ENCODE data around the gene PDE3A.

The PDE3A gene

DNA sequence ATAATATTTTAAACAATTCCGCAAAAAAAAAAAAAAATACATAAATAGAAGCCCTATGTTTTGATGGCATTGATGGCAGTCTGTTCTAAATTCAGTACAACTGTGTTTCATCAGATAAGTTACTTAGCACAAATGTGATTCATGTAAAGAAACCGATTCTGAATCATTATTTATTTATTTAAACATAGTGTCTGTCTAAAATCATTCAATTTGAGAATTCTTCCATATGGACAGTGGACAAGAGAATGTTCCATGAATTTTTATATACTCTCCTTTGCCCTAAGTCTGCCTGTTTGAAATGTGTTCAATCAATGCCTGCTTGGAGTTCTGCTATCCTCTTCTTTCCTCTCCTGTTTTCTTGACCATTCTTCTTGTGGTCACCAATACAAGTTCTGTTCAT, 126.5 kb downstream of the PDE3A start:
- DNase-seq: no peak
- Mint-ChIP-seq H3K4me3 (no peak overlapping the region), H3K4me1 (peaks cover 5% of the 10 kb centered on the region), H3K27ac (no peak overlapping the region), H3K36me3 (ENCODE audit: low read depth) (no peaks in the 10 kb centered on the region), H3K27me3 (no peaks in the 10 kb centered on the region), H3K9me3 (no peaks in the 10 kb centered on the region)
- no peak for ATAC-seq

DNA sequence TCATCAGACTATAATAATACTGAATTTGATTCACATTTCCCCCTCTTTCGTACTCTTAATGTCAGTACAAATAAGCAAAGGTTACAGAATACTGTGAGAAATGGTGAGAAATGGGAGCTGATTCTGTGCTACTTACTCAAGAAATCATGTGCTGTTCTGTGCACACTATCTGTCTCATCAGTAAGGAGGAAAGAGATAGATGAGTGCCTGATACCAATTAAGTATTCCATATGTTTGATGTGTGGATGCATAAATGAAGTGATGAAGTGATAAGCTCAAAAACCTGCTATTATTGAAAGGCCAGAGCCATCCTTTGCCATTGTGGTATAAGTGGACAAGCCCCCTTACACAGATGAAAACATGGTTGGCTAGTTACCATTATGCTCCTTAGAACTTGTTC, 127.7 kb downstream of the PDE3A start:
- Mint-ChIP-seq H3K27ac (no peak overlapping the region), H3K27me3 (no peaks in the 10 kb centered on the region), H3K4me1 (peaks cover 5% of the 10 kb centered on the region), H3K4me3 (no peak overlapping the region), H3K36me3 (ENCODE audit: low read depth) (no peaks in the 10 kb centered on the region), H3K9me3 (no peaks in the 10 kb centered on the region)
- ATAC-seq (no peak), DNase-seq (no peak)

DNA sequence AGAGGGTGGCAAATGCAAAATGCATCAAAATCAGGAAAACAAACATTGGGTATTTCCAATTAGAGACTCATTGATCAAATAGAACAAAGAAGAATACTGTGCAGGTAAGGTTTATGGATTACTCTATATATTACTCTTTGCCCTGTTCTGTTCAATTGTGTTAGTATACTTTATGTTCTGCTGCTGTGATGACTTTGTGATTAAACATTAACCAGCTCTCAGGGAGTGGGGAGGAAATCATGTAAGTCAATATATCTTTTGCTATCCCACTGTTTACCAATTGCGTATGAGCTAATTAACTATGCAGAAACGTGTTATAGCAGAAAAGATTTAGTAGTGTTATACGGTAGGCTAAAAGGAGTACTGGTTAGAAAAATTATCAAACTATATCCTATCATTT, 129.4 kb downstream of the PDE3A start:
- no peak for DNase-seq
- no peaks in the 10 kb centered on the region for H3K4me1 Mint-ChIP-seq
- H3K27me3 Mint-ChIP-seq: no peaks in the 10 kb centered on the region
- no peaks in the 10 kb centered on the region for H3K9me3 Mint-ChIP-seq
- H3K4me3 Mint-ChIP-seq: no peak overlapping the region
- no peak for ATAC-seq
- H3K27ac Mint-ChIP-seq: no peak overlapping the region
- H3K36me3 Mint-ChIP-seq (ENCODE audit: low read depth): no peaks in the 10 kb centered on the region

DNA sequence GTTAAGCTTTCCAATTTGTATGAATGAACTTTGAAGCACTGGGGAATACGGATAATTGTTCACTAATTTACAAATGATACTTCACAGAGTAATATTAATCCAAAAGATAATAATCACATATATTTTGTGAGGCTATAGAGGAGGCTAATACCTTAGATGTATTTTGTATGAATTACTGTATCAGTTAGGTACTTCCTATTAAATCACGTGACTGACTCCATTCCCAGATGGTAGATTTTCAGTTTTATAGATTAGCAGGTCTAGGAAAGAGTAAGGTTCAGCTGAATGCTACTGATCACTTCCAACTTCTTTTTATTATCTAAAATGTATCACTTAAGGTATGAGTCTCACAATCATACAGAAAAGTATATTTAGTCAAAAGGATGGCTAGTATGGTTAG, 133.6 kb downstream of the PDE3A start:
- no peak overlapping the region for H3K4me3 Mint-ChIP-seq
- H3K27ac Mint-ChIP-seq: no peak overlapping the region
- no peaks in the 10 kb centered on the region for H3K4me1 Mint-ChIP-seq
- no peaks in the 10 kb centered on the region for H3K27me3 Mint-ChIP-seq
- no peak for DNase-seq
- no peak for ATAC-seq
- no peaks in the 10 kb centered on the region for H3K36me3 Mint-ChIP-seq (ENCODE audit: low read depth)
- H3K9me3 Mint-ChIP-seq: no peaks in the 10 kb centered on the region

DNA sequence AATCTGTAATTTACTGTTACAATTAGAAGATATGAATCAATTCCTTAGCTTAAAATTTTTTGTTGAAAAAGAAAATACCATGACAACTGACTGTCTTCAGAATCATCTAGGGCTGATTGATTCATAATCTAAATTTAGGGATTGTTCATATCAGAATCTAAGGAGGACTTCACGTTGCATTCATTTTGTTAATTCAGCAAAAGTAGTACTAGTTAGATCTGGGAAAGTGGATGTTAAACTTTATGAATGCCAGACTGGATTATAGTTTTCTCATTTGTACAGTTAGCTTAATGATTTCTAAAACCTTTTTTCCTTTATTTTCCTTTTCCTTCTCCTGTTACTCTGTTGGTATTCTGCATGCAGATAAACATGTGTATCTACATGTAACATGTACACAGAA, 135.5 kb downstream of the PDE3A start:
- H3K4me1 Mint-ChIP-seq: peaks cover 1% of the 10 kb centered on the region
- no peaks in the 10 kb centered on the region for H3K36me3 Mint-ChIP-seq (ENCODE audit: low read depth)
- ATAC-seq (no peak), DNase-seq (no peak)
- no peaks in the 10 kb centered on the region for H3K9me3 Mint-ChIP-seq
- no peak overlapping the region for H3K4me3 Mint-ChIP-seq
- no peaks in the 10 kb centered on the region for H3K27me3 Mint-ChIP-seq
- no peak overlapping the region for H3K27ac Mint-ChIP-seq

DNA sequence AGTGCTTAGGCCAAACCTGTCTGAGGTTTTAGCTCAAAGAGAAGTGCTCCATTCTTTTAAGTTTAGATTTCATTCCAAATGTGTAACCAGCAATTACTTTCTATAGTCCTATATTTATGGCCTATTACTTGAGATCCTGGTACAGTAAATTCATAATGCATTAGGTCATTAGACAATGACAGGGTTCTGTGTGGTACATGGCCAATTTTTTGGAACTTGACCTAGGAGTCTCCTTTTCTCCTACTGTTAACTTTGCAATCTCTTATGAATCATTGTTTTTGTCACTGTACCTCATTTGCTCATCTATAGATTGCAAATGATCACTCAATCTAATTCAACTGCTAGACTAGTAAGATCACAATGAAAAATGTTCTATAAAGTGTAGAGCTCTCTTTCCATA, 136.7 kb downstream of the PDE3A start:
- Mint-ChIP-seq H3K36me3 (ENCODE audit: low read depth) (no peaks in the 10 kb centered on the region), H3K27ac (no peak overlapping the region), H3K4me3 (no peak overlapping the region), H3K27me3 (no peaks in the 10 kb centered on the region), H3K9me3 (no peaks in the 10 kb centered on the region), H3K4me1 (peaks cover 1% of the 10 kb centered on the region)
- ATAC-seq (no peak), DNase-seq (no peak)

DNA sequence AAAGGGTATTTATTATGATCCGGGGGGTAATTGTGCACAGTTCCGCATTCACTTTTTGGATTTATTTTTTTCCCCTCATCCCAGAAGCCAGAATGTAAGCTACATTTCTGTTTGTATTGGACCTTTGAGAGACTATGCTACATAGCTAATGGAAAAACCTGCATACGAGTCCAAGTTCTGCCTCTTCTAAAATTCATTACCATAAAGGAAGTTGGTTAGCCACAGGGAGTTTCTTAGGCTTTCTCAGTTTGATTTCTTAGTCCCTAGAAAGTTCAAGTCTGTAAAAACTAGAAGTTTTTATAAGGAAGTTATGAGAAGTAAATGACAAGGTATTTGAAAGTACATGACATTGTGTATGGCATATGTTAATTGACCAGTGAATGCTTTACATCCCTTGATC, 138.7 kb downstream of the PDE3A start:
- H3K4me3 Mint-ChIP-seq: no peak overlapping the region
- H3K4me1 Mint-ChIP-seq: peaks cover 1% of the 10 kb centered on the region
- no peak for ATAC-seq
- H3K27ac Mint-ChIP-seq: no peak overlapping the region
- no peaks in the 10 kb centered on the region for H3K27me3 Mint-ChIP-seq
- no peaks in the 10 kb centered on the region for H3K9me3 Mint-ChIP-seq
- no peaks in the 10 kb centered on the region for H3K36me3 Mint-ChIP-seq (ENCODE audit: low read depth)
- no peak for DNase-seq

DNA sequence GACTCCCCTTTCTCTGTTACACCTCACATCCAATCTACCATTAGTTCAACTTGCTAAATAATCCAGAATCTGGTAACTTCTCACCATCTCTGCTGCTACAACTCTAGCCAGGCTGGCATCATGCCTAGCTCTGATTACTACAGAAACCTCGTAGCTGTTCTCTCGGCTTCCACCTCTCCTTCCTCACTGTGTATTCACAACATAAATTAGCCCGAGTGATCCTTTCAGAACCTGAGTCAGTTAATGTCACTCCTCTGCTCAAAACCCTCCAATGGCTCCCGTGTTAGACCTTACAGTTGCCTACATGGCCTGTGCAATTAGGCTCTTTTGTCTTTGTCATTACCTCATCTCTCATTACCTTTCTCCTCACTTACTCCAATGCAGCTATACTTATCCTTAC, 139.4 kb downstream of the PDE3A start:
- H3K4me1 Mint-ChIP-seq: peaks cover 1% of the 10 kb centered on the region
- H3K36me3 Mint-ChIP-seq (ENCODE audit: low read depth): no peaks in the 10 kb centered on the region
- H3K27ac Mint-ChIP-seq: no peak overlapping the region
- ATAC-seq (no peak), DNase-seq (no peak)
- H3K4me3 Mint-ChIP-seq: no peak overlapping the region
- no peaks in the 10 kb centered on the region for H3K27me3 Mint-ChIP-seq
- no peaks in the 10 kb centered on the region for H3K9me3 Mint-ChIP-seq

DNA sequence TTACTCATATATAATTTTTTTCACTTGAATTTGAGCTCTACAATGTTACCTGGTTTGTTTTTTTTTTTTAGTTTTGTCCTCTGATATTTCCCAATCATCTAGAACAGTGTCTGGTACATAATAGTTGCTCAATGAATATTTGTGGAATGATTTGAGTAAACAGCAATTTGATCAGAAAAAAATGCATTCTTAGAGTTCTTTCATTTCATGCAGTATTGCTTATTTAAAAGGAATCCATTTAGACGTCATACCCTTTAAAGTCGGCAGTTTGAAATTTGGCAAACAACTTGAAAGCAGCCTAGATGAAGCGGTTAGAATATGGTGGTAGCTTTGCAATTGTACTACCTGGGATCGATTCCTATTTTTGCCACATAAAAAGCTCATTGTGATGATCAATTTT, 140.0 kb downstream of the PDE3A start:
- H3K4me3 Mint-ChIP-seq: no peak overlapping the region
- no peak overlapping the region for H3K27ac Mint-ChIP-seq
- no peaks in the 10 kb centered on the region for H3K9me3 Mint-ChIP-seq
- H3K36me3 Mint-ChIP-seq (ENCODE audit: low read depth): no peaks in the 10 kb centered on the region
- DNase-seq (no peak), ATAC-seq (no peak)
- H3K27me3 Mint-ChIP-seq: no peaks in the 10 kb centered on the region
- H3K4me1 Mint-ChIP-seq: peaks cover 1% of the 10 kb centered on the region

DNA sequence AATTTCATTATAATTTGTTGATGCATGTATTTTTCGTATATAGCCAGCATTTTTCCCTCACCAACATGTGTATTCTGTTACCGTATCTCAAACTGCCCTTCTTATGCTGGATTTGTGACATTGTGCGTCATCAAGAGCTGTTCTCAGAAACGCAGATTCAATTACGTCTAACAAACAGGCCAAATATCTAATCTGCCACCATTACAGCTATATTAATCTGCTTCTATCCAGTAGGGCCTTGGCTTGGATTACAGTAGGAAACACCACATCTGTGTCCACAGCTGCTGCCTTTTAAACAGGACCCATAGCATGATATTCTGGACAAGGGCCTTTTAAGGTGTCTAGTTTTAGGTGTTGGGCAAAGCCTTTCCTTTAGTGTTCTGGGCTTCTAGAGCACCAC, 140.6 kb downstream of the PDE3A start:
- Mint-ChIP-seq H3K4me3 (no peak overlapping the region), H3K4me1 (peaks cover 1% of the 10 kb centered on the region), H3K27me3 (no peaks in the 10 kb centered on the region), H3K9me3 (no peaks in the 10 kb centered on the region), H3K27ac (no peak overlapping the region), H3K36me3 (ENCODE audit: low read depth) (no peaks in the 10 kb centered on the region)
- DNase-seq (no peak), ATAC-seq (no peak)

DNA sequence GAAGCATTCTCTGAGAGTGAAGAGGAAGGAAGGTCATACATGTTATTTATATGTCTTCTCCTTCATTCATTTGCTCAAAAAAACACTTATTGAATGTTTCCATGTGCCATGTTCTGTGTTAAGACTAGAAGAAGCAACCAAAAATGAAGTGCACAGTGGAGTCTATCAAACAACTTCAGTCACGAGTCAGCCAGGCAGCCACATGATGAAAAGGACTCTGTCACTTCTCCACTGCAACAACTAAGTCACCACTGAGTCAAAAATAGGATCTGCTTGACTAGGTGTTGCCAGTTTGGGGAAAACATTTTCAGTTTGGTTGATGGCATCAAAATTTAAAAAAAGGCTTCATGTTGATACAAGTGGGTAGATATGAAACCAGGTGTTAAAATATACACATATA, 142.5 kb downstream of the PDE3A start:
- ATAC-seq: no peak
- Mint-ChIP-seq H3K4me1 (peaks cover 1% of the 10 kb centered on the region), H3K4me3 (no peak overlapping the region), H3K9me3 (no peaks in the 10 kb centered on the region), H3K27ac (no peak overlapping the region), H3K27me3 (no peaks in the 10 kb centered on the region), H3K36me3 (ENCODE audit: low read depth) (no peaks in the 10 kb centered on the region)
- no peak for DNase-seq

DNA sequence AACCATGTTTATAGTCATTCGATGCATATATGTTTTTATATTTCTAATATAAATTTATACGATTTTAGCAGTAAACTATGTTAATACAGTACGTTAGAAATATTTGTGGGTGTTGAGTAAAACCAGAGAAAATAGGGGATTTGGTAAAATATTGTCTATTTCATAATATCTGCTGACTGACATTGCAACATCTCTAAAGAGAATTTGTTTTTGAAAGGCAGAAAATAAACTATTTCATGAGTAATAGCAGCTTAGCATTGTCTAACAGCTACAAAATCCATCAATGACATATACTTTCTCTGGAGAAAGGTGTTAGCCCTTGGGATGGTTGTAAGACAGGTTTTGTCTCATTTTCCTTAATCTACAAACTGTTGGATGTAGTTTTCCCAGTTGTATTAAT, 144.9 kb downstream of the PDE3A start:
- Mint-ChIP-seq H3K36me3 (ENCODE audit: low read depth) (no peaks in the 10 kb centered on the region), H3K9me3 (no peaks in the 10 kb centered on the region), H3K4me3 (no peak overlapping the region), H3K4me1 (no peaks in the 10 kb centered on the region), H3K27me3 (no peaks in the 10 kb centered on the region), H3K27ac (no peak overlapping the region)
- ATAC-seq (no peak), DNase-seq (no peak)

DNA sequence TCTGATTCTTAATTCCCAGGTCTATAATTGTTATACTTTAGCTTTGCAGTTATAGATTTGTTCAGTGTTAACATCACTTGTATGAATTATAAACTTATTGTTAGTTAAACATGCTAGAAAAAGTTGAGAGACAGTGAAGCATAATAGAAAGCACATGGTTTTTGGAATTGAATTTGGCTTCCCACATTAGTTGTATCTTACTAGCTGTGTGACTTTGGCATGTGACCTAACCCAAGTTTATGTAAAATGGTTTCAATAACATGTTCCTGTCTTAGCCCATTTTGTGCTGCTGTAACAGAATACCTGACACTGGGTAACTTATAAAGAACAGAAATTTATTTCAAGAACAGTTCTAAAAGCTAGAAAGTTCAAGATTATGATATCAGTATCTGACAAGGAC, 146.3 kb downstream of the PDE3A start:
- no peak for DNase-seq
- no peak overlapping the region for H3K27ac Mint-ChIP-seq

DNA sequence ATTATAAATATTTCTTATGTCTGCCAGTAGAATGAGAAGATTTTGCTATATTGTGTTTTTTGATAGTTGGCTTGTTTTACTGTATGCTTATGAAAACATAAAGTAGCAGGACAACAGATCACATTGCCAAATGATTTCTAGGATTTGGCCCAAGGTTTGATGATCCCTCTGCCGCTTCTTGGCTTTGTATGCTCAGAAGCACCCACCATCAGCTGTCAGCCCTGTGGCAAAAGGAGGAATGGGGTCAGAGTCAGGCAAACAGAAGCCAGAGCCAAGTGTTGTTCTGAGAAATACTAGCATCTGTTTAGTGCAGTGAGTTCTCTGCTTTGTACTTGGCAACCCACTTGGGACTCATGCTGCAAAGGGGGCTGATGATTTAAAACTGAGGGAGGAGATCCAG, 152.2 kb downstream of the PDE3A start:
- DNase-seq: no peak
- no peak for ATAC-seq
- Mint-ChIP-seq H3K4me1 (no peaks in the 10 kb centered on the region), H3K9me3 (no peaks in the 10 kb centered on the region), H3K36me3 (ENCODE audit: low read depth) (no peaks in the 10 kb centered on the region), H3K4me3 (no peak overlapping the region), H3K27ac (no peak overlapping the region), H3K27me3 (no peaks in the 10 kb centered on the region)

More for the DNA sequence above, 146.3 kb downstream of the PDE3A start:
- Mint-ChIP-seq H3K36me3 (ENCODE audit: low read depth) (no peaks in the 10 kb centered on the region), H3K4me1 (no peaks in the 10 kb centered on the region), H3K4me3 (no peak overlapping the region), H3K9me3 (no peaks in the 10 kb centered on the region), H3K27me3 (no peaks in the 10 kb centered on the region)
- no peak for ATAC-seq

DNA sequence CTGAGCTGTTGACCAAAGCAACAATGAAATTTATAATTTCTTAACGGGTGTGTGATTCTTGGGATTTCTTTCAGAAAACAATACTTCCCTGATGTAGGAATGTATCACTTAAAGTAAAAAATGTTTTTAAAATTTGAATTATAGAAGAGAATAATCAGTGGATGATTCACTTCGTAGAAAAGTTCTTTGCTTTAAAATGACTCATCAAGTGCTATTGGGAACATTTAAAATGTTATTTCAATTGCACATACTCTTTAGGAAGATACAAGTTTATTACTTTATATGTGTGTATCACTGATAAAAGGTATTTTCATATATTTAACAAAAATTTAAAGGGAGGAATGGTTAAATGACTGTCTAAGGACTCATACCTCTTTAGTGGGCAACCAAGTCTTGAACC, 155.3 kb downstream of the PDE3A start:
- Mint-ChIP-seq H3K27ac (no peak overlapping the region), H3K36me3 (ENCODE audit: low read depth) (no peaks in the 10 kb centered on the region), H3K9me3 (no peaks in the 10 kb centered on the region), H3K4me3 (no peak overlapping the region), H3K4me1 (no peaks in the 10 kb centered on the region), H3K27me3 (no peaks in the 10 kb centered on the region)
- no peak for ATAC-seq
- DNase-seq: no peak

DNA sequence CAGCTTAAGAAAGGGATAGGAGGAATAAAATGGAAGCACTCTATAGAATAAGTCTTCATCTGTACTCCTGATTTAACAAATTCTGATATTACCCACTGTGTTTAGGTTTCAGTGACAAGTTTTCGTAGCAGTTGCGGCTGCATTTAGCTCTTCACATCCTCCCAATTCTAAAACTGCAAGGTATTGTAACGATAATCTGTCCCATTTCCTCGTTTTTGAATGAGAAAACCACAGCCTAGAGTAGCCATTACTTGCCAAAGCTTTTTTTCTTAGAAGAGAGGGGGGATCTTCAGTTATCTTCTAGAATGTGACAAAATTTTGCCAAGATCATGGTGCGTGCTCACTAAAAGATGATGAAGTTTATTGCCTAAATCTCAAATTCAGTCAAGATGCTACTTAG, 155.8 kb downstream of the PDE3A start:
- no peak for DNase-seq
- Mint-ChIP-seq H3K36me3 (ENCODE audit: low read depth) (no peaks in the 10 kb centered on the region), H3K9me3 (no peaks in the 10 kb centered on the region), H3K27ac (no peak overlapping the region), H3K4me3 (no peak overlapping the region), H3K27me3 (no peaks in the 10 kb centered on the region), H3K4me1 (no peaks in the 10 kb centered on the region)
- no peak for ATAC-seq

Measured in activated naive CD8-positive, alpha-beta T cell treated with anti-CD3 and anti-CD28 coated beads, Interleukin-2, amount 50 U/mL, for 24 hours (primary cell).